ENCODE measurements around the gene CDK14.
"Not testable (repeated sequence)": the region's sequence is repeated elsewhere in the genome, so short reads cannot be mapped to it uniquely, and the experiment has no call there.

CDK14 gene

DNA sequence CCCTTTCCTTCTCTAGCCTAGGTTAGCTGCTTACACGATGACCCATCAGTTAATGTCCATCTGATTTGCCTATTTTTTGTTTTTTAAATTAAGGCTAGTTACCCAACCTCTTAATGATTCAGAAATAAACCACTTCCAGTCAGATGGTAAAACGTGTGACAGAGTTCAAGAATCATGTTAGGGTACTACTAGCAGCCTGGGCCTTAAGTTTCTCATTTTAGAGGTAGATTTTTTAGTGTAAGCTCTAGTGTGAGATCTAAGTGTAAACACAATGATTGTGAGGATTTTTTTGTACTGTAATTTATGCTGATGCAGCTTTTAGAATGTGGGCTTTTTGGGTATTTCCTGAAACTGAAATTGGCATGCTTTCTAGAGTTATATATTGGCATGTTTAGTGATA lies 130.0 kb downstream of the CDK14 start:
- no peak for DNase-seq

DNA sequence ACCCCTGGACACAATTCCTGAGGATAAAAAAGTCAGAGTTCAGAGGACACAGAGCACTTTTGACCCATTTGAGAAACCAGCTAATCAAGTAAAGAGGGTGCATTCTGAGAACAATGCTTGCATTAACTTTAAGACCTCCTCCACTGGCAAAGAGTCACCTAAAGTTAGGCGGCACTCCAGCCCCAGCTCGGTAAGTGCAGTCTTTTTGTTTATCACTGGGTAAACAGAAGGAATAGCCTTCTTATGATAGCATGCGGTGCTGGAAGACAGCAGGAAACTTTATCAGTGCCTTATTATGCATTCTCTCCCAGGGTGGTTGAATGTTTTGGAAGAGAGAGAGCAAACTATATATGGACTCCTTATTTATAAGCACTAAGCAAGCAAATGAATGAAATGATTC lies 130.5 kb downstream of the CDK14 start:
- no peak for DNase-seq

DNA sequence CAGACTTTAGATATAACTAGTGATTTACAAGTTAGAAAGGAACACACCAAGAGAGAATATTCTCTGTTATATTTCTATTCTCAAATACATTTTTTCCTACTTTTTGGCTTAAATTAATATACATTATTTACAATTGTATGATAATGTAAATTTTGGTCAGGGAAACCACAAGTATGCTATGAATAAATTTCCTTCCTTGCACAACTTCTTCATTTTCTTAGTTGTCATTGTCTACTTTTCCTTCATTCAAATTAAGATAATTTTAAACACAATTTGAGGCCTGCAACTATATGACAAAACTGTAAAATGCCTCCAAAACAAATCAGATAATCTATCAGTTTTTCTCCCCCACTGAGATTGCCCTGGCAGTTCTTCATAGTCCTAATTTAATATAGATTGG lies 131.3 kb downstream of the CDK14 start:
- DNase-seq, result no peak

- DNase-seq, result no peak
Measured at GRCh38 chr7:90728568-90728967, 132.4 kb downstream of the CDK14 start.

- DNase-seq, result not testable (repeated sequence)
Measured at GRCh38 chr7:90735611-90736280, 139.6 kb downstream of the CDK14 start.

- DNase-seq, result no peak
Measured at GRCh38 chr7:90736316-90736715, 140.2 kb downstream of the CDK14 start.

DNA sequence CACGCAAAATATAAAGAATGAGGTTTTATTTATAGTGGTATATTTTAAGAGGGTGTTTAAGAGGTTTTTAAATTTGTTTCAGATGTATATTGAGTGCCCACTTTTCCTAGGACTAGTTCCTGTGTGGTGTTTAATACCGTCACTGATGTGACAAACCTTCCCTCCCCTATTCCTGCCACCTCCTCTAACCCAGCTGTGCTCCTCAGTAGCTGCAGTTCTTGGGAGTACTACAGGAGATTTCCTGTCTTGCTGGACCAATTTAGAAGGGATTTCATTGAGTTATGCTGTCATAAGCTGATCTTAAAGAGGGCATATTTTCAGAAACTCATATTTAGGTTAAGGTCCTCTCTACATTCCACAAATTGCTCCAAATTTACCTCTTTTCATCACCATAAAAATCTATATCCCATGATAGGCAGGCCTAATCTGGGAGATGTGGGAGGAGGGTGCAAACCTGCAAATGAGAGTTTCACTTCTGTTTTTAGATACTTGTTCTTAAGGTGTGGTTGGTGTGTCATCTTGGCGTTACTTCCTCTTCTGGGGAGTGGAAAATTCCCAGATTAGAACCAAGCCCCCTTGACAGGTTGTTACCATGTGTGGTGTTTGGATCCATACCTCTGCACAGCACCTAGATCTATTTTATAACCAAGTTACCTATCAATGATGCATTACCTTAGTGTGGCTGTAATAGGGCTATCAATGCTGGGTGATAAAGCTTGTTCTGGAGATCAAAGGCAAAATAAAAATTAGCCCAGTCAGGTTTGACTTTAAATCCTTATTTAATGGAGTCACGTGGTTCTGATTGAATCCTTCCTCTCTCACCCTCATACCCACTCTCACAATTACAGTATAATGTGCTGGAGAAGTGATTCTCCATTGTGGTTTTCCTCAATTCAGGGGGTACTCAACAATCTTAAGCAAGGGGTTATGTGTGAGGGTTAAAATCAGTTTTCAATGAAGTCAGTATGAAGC lies 141.1 kb downstream of the CDK14 start:
- no peak for DNase-seq

GRCh38 chr7:90738249-90738648 lies 142.1 kb downstream of the CDK14 start:
- DNase-seq, result no peak

DNA sequence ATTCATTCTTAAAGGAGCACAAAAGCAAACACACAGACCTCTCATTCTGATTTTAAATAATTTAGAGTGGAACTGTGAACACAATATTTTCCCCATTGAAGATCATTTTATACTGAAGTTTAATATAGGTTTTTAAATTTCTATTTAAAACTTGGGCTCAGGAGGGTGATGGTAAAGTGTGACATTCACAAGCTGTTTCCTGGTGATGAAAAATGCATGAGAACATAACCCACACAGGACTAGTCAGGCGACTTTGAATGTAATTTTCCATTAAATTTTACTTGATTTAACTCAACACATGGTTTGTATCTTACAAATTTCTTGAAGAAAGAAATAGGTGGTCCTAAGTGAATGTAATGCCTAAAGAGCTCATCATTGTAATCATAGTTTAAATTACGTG lies 143.6 kb downstream of the CDK14 start:
- DNase-seq, result no peak

DNA sequence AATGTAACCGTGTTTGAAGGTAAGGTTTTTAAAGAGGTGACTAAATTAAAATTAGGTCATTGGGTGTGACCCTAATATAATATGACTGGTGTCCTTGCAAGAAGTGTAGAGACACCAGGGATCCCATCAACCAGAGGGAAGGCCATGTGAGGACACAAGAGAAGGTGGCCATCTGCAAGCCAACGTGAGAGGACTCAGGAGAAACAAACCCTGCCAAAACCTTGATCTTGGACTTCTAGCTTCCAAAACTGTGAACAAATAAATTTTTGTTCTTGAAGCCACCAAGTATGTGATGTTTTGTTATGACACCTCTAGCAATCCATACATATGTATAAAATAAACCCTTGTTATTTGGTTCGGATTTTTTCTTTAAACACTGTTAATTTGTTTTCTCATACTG lies 144.3 kb downstream of the CDK14 start:
- no peak for DNase-seq

DNA sequence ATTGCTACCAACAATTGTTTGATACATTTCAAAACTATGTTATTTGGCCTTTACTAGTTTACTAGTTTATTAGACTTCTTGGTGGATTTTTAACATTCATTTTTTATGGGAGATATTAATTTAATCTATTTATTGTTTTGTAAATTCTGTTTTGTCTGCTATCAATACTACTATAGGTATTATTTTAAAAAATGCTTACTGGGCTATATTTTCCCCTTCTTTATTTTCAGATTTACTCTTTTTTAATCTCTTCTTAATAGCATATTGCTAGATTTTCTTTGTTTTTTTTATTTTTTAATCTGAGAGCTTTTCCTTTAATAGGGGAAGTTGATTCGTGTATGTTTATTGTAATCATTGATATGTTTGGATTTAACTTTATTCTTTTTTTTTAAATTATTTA lies 147.5 kb downstream of the CDK14 start:
- DNase-seq, result no peak

GRCh38 chr7:90747516-90747915 lies 151.4 kb downstream of the CDK14 start:
- no peak for DNase-seq

GRCh38 chr7:90749262-90749661 lies 153.1 kb downstream of the CDK14 start:
- no peak for DNase-seq

DNA sequence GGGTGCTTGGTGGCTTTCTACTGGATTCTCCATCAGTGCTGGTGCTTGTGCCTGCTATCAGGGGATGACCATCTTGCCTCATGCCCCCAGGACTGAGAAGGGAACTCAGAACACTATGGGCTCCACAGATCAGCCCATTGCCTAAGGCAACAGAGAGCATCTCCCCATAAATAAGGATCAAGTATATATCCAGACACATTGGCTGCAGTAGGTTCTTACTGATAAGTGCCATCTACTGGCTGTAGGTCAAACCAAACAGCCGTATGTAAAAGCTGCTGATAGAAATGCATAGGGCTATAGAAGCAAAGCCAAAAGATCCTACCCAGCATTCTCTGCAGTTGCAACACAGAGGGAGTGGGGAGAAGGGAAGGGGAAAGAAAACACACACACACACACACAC lies 153.7 kb downstream of the CDK14 start:
- no peak for DNase-seq

- DNase-seq, result no peak
Measured at GRCh38 chr7:90751595-90751994, 155.5 kb downstream of the CDK14 start.

- DNase-seq, result no peak
Measured at GRCh38 chr7:90752051-90752450, 155.9 kb downstream of the CDK14 start.

- DNase-seq, result no peak
Measured at GRCh38 chr7:90755041-90755440, 158.9 kb downstream of the CDK14 start.

DNA sequence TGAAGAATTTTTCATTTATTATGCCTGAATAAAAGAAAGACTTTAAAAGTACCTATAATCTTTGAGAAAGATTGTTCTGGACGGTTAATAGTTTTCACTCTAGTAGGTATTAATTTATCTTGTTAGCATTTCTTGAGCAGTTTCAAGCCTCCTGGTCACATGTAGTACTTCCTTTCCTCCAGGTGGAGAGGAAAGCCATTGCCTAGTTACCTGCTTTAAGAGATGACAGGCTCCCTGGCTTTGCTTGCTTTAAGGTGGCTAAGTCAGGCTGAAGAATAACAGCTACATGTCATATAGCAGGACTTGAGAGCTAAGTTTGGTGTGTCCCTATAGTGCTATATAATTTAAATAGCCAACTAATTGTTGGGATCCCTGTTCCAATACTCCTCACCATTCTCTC lies 160.2 kb downstream of the CDK14 start:
- no peak for DNase-seq

- not testable (repeated sequence) for DNase-seq
Measured at GRCh38 chr7:90757565-90757950, 161.4 kb downstream of the CDK14 start.

- DNase-seq, result no peak
Measured at GRCh38 chr7:90758933-90759562, 162.9 kb downstream of the CDK14 start.

GRCh38 chr7:90759710-90760109 lies 163.6 kb downstream of the CDK14 start:
- DNase-seq, result no peak

DNA sequence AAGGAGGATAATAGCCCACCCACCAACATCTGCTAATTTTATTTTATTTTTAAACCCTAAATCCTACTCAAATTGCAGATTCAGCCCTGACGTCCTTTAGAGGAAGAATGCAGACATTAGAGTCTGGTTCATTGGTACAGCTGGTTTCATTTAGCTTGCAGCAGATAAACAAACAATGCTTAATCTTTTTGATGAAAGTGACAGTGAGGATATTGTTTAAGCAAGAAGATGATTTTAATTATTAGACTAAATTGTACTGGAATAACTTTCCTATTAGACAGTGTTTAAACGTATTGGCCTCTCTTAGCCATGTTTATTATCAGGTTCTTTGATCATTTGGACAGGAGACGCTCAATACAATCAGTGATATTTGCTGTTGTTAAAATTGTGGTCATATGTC lies 164.8 kb downstream of the CDK14 start:
- DNase-seq, result no peak

DNA sequence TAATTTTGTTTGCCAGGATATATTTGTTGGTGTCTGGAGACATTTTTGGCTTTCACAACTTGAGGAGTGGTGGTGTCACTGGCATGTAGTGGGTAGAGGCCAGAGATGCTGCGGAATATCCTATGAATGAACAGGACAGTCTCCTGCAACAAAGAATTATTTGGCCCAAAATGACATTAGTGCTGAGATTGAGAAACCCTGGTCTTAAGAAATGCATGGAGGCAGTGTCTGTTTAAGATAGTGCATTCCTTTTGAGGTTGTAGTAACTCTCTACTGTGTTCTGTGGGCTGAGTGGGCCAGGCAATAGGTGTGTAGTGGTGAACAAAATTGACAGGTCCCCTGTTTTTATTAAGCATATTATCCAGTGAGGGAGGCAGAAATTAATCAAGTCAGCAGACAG lies 165.5 kb downstream of the CDK14 start:
- DNase-seq, result no peak

DNA sequence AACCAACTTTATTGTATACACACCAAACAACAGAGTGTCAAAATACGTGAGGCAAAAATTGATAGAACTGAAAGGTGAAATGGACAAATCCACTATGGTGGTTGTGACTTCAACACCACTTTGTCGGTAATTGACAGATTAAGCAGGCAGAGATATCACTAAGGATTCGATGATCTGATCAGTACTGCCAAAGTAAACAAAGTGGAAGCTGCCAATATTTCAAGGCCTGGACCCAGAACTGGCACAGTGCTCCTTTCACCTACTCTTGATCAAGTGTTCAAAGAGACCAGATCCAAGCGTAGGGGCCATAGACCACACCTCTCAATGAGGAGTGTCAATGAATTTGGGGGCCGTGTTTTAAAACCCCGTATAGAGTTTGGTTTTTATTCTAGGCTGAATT lies 167.0 kb downstream of the CDK14 start:
- no peak for DNase-seq
